Measurements from ENCODE around the gene LGALS9C. TPM values are rescaled to one million over a fixed set of nuclear protein-coding genes. Genes with fewer than 3 reads are reported as not detected.
A peak's percentile ranks its signal among the peaks of the same experiment; 100 is the strongest.
"Not testable (repeated sequence)": the region's sequence is repeated elsewhere in the genome, so short reads cannot be mapped to it uniquely, and the experiment has no call there.

The LGALS9C gene
- total RNA-seq (2012; rRNA removed) (not detected in 2 replicates), polyA plus RNA-seq (2012; rRNA removed) (not detected in 2 replicates), Bru-seq, nascent RNA (percentile 8 among the genes with signal in this experiment), BruChase-seq, experiment 1, labeled RNA remaining after a 6-hour chase (percentile 8 among the genes with signal in this experiment), BruChase-seq, experiment 2, labeled RNA remaining after a 2-hour chase (percentile 11 among the genes with signal in this experiment)
- polyA plus RNA-seq (2012; cell fraction: cytosol; rRNA removed) = not detected in 2 replicates
- polyA plus RNA-seq (2012; cell fraction: nucleus; rRNA removed; ENCODE audit: low replicate concordance) = not detected in 2 replicates
- long read RNA-seq = 0 reads

DNA sequence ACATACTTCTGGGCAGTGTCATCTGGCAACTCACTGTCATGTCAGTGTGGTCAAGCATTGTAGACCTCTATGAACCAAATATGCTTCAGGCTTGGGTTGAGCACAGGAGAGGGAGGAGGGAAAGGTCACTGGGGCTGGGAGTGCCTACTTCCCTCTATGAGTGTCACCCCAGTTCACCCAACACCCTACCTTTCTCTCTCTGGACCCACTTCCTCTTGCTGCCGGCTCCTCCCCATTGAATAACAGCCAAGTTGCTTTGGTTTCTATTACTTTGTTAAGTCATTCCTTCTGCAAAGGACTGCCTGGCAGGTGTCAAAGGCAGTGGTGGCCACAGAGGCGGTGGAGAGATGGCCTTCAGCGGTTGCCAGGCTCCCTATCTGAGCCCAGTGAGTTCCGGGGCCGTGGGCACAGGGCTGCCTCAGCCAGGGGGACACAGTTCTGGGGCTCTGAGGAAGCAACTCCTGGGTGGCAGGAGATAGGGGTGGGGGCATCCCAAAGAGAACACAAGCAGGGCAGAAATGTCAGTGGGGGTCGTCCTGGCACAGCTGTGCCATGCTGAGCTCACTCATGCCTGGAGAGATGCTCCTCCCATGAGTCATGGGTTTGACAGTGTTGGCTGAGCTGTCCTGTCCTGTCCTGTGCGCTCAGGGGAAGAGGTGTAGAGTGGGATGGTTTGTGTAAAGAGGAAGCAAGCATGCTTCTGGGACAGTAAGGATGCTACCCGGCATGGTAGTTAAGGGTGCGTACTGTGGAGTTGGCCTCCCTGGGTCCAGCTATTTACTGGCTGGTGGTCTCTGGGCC lies at the start of gene LGALS9C:
LGALS9C (plus strand) TSS at position 282 of the 801 bp plus-strand sequence; CDS start at position 348, 66 bp downstream.
- H4K91ac ChIP-seq (ENCODE audit: insufficient read depth, low read depth, low read length); H4K5ac ChIP-seq (ENCODE audit: low read depth, low read length); H3K4me2 ChIP-seq (ENCODE audit: low read depth, low read length); intact Hi-C loops (cut with micrococcal nuclease); POLR2A ChIA-PET (ENCODE audit: unreplicated experiment); CTCF ChIA-PET; H2AK5ac ChIP-seq (ENCODE audit: low read depth, low read length); H3K18ac ChIP-seq (ENCODE audit: low read depth, low read length); H3K27me3 ChIP-seq (ENCODE audit: control insufficient read depth, insufficient read depth, low read length); H3K56ac ChIP-seq (ENCODE audit: extremely low read depth, insufficient read depth, low read length); H3K4me3 ChIP-seq (ENCODE audit: insufficient read depth, low read depth, low read length); H3K23ac ChIP-seq (ENCODE audit: low read depth, low read length); H3K27ac ChIP-seq (ENCODE audit: insufficient read depth, low read length); BruUV-seq (replicated peaks); dilution Hi-C loops (cut with HindIII; ENCODE audit: low sequenced_read_pairs, unreplicated experiment); H2BK120ac ChIP-seq (ENCODE audit: low read depth, low read length); H2BK5ac ChIP-seq (ENCODE audit: low read depth, low read length, poor library complexity, severe bottlenecking); H3K9me1 ChIP-seq (ENCODE audit: insufficient read depth, low read length); H3K79me1 ChIP-seq (ENCODE audit: low read depth in 1 of 2, low read length in 2 of 2); H3K4ac ChIP-seq (ENCODE audit: low read depth, low read length); H2BK20ac ChIP-seq (ENCODE audit: low read depth, low read length); H2AFZ ChIP-seq (replicated peaks; ENCODE audit: low read length, poor library complexity); H3K9me3 ChIP-seq (ENCODE audit: control insufficient read depth, insufficient read depth, low read length); H2AK9ac ChIP-seq (replicated peaks; ENCODE audit: low read depth, low read length, poor library complexity); in situ Hi-C loops (cut with MboI; ENCODE audit: low sequenced_read_pairs); H4K8ac ChIP-seq (ENCODE audit: low read depth in 2 of 2, low read length in 2 of 2); H4K20me1 ChIP-seq (ENCODE audit: insufficient read depth, low read length); H3K9ac ChIP-seq (ENCODE audit: low read depth, low read length); H3K14ac ChIP-seq (replicated peaks; ENCODE audit: low read depth, low read length); H2BK15ac ChIP-seq (ENCODE audit: low read depth, low read length); H3K4me1 ChIP-seq (ENCODE audit: control insufficient read depth, insufficient read depth, low read length); H3K36me3 ChIP-seq (ENCODE audit: control insufficient read depth, insufficient read depth, low read length): not testable (repeated sequence)
- WGBS, 2 experiments (ENCODE audit: extremely low coverage in 2 of 2, insufficient read length in 1 of 2) = no CpG with 5 or more reads among the region's 9 CpGs
- peak; percentile 0 for DNase-seq
- ATAC-seq (ENCODE audit: low read depth) = peak; percentile 63

DNA sequence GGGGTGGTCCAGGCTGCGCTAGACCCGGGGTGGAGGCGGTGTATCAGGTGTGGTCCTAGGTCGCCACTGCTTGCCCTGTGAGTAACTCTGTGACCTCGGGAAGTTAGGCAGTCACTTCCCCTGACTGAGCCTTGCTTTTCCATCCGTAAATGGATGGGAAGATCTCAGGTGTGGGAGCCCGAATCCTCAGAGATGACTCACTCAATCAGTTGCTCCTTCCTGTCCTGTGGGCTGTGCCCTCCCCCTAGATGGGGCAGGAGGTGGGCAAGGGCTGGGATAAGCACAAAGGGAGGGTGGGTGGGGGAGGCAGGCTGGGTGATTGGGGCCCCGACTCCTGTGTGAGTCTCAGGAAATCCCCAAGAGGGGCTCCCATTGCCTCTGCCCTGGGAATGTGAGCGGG lies 44.4 kb upstream of the LGALS9C start:
- POLR2A ChIA-PET (ENCODE audit: unreplicated experiment) = not testable (repeated sequence)

More for the DNA sequence above, 44.4 kb upstream of the LGALS9C start:
- H2AFZ ChIP-seq (replicated peaks; ENCODE audit: low read length, poor library complexity); H3K36me3 ChIP-seq (ENCODE audit: control insufficient read depth, insufficient read depth, low read length); CTCF ChIA-PET; H3K4me3 ChIP-seq (ENCODE audit: insufficient read depth, low read depth, low read length); H3K9me1 ChIP-seq (ENCODE audit: insufficient read depth, low read length); H3K23ac ChIP-seq (ENCODE audit: low read depth, low read length); H3K27me3 ChIP-seq (ENCODE audit: control insufficient read depth, insufficient read depth, low read length); H4K5ac ChIP-seq (ENCODE audit: low read depth, low read length); H2BK20ac ChIP-seq (ENCODE audit: low read depth, low read length); in situ Hi-C loops (cut with MboI; ENCODE audit: low sequenced_read_pairs); H2BK5ac ChIP-seq (ENCODE audit: low read depth, low read length, poor library complexity, severe bottlenecking); DNase-seq; ATAC-seq (ENCODE audit: low read depth); H3K56ac ChIP-seq (ENCODE audit: extremely low read depth, insufficient read depth, low read length); intact Hi-C loops (cut with micrococcal nuclease); H2BK120ac ChIP-seq (ENCODE audit: low read depth, low read length); H3K4me2 ChIP-seq (ENCODE audit: low read depth, low read length); H3K27ac ChIP-seq (ENCODE audit: insufficient read depth, low read length); H4K20me1 ChIP-seq (ENCODE audit: insufficient read depth, low read length); H3K18ac ChIP-seq (ENCODE audit: low read depth, low read length); H2AK9ac ChIP-seq (replicated peaks; ENCODE audit: low read depth, low read length, poor library complexity); H3K9ac ChIP-seq (ENCODE audit: low read depth, low read length); H3K4ac ChIP-seq (ENCODE audit: low read depth, low read length); H4K91ac ChIP-seq (ENCODE audit: insufficient read depth, low read depth, low read length); dilution Hi-C loops (cut with HindIII; ENCODE audit: low sequenced_read_pairs, unreplicated experiment); H3K79me1 ChIP-seq (ENCODE audit: low read depth in 1 of 2, low read length in 2 of 2); BruUV-seq (replicated peaks); H2AK5ac ChIP-seq (ENCODE audit: low read depth, low read length); H2BK15ac ChIP-seq (ENCODE audit: low read depth, low read length); H3K14ac ChIP-seq (replicated peaks; ENCODE audit: low read depth, low read length); H3K4me1 ChIP-seq (ENCODE audit: control insufficient read depth, insufficient read depth, low read length); H3K9me3 ChIP-seq (ENCODE audit: control insufficient read depth, insufficient read depth, low read length); H4K8ac ChIP-seq (ENCODE audit: low read depth in 2 of 2, low read length in 2 of 2): not testable (repeated sequence)
- no CpG with 5 or more reads among the region's 9 CpGs for WGBS, 2 experiments (ENCODE audit: extremely low coverage in 2 of 2, insufficient read length in 1 of 2)

Data from IMR-90 (cell line).